Progenitor cell of endocrine pancreas (in vitro differentiated cells): Measurements from ENCODE around the gene ZSWIM3. TPM values are rescaled to one million over a fixed set of nuclear protein-coding genes. Genes with fewer than 3 reads are reported as not detected.

Experiments used
- DNase-seq: peaks from one replicate; pipeline ENCODE4 v3.0.0; 2021; ENCODE audit warnings: low spot score; ENCODE audit not compliant: unreplicated experiment
- H3K27ac Mint-ChIP-seq: 2 replicates; pipeline ENCODE4 v1.8.0; 2021; ENCODE audit warnings: mild to moderate bottlenecking, moderate library complexity, mixed read lengths
- H3K27me3 Mint-ChIP-seq: 2 replicates; pipeline ENCODE4 v1.8.0; 2021; ENCODE audit warnings: mixed read lengths
- H3K36me3 Mint-ChIP-seq: 2 replicates; pipeline ENCODE4 v1.8.0; 2022; ENCODE audit warnings: mixed read lengths; ENCODE audit not compliant: insufficient read depth
- H3K4me1 Mint-ChIP-seq: 2 replicates; pipeline ENCODE4 v1.8.0; 2021; ENCODE audit warnings: low read depth, mixed read lengths
- H3K4me3 Mint-ChIP-seq: 2 replicates; pipeline ENCODE4 v1.8.0; 2021; ENCODE audit warnings: low read depth, mild to moderate bottlenecking, moderate library complexity, mixed read lengths
- H3K9me3 Mint-ChIP-seq: 2 replicates; pipeline ENCODE4 v1.8.0; 2021; ENCODE audit warnings: low read depth, mixed read lengths
- total RNA-seq: library from RNA; stranded (reverse); gene quantifications from 2 replicates; pipeline ENCODE4 v1.2.1, GENCODE V29; 2021
- TF ChIP-seq, protein P1 (sequence below): fragments of 200-600 bp; sonication (generic); IDR thresholded peaks from one replicate; pipeline ENCODE4 v1.5.0; 2021; ENCODE audit warnings: antibody characterized with exemption, mild to moderate bottlenecking; ENCODE audit not compliant: unreplicated experiment

ZSWIM3 gene
- total RNA-seq, 1 donor from 2014 or later = 7.9 TPM

DNA sequence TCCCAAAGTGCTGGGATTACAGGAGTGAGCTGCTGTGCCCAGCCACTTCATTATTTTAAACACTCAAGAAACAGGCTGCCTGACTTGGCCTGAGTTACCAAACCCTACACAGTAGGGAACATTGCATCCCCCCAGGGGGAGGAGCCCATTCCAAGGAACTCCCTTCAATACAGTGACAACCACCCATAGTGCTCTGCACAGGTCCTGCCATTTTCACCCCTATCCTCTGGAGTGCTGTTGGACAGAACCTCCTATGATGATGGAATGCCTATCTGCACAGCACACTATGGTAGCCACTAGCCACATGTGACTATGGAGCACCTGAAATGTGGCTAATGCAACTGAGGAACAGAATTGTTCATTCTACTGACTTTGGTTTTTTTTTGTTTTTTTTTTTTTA lies 12.0 kb upstream of the ZSWIM3 start:
- H3K4me1 Mint-ChIP-seq = no peaks in the 10 kb centered on the region
- H3K9me3 Mint-ChIP-seq = no peaks in the 10 kb centered on the region
- H3K4me3 Mint-ChIP-seq = no peak overlapping the region
- H3K27me3 Mint-ChIP-seq = no peaks in the 10 kb centered on the region
- peaks cover 7% of the 10 kb centered on the region for H3K36me3 Mint-ChIP-seq
- TF ChIP-seq, protein P1, sequence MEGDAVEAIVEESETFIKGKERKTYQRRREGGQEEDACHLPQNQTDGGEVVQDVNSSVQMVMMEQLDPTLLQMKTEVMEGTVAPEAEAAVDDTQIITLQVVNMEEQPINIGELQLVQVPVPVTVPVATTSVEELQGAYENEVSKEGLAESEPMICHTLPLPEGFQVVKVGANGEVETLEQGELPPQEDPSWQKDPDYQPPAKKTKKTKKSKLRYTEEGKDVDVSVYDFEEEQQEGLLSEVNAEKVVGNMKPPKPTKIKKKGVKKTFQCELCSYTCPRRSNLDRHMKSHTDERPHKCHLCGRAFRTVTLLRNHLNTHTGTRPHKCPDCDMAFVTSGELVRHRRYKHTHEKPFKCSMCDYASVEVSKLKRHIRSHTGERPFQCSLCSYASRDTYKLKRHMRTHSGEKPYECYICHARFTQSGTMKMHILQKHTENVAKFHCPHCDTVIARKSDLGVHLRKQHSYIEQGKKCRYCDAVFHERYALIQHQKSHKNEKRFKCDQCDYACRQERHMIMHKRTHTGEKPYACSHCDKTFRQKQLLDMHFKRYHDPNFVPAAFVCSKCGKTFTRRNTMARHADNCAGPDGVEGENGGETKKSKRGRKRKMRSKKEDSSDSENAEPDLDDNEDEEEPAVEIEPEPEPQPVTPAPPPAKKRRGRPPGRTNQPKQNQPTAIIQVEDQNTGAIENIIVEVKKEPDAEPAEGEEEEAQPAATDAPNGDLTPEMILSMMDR = no peak
- no peak overlapping the region for H3K27ac Mint-ChIP-seq
- DNase-seq = no peak

DNA sequence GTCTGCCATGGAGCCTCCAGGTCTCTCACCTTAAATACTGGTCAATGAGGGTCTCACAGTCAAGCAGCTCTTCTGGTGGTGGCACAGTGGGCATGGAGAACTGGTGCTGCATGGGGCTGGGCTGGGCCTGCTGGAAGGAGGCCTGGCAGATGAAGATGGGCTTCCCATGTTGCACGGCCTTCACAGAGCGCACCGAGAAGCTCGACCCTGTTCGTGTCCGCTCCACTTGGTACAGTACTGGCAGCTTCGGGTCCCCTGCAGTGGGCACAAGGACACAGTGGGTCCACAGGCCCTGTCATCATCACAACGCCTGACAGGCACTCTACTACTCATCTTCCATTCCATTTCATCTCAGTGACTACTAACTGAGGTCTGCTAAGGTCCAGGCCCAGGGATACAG lies 9.0 kb upstream of the ZSWIM3 start:
- TF ChIP-seq, protein P1 = no peak
- peaks cover 2% of the 10 kb centered on the region for H3K4me1 Mint-ChIP-seq
- H3K4me3 Mint-ChIP-seq = no peak overlapping the region
- no peak for DNase-seq
- peaks cover 5% of the 10 kb centered on the region for H3K36me3 Mint-ChIP-seq
- H3K27me3 Mint-ChIP-seq = no peaks in the 10 kb centered on the region
- no peak overlapping the region for H3K27ac Mint-ChIP-seq
- H3K9me3 Mint-ChIP-seq = no peaks in the 10 kb centered on the region

DNA sequence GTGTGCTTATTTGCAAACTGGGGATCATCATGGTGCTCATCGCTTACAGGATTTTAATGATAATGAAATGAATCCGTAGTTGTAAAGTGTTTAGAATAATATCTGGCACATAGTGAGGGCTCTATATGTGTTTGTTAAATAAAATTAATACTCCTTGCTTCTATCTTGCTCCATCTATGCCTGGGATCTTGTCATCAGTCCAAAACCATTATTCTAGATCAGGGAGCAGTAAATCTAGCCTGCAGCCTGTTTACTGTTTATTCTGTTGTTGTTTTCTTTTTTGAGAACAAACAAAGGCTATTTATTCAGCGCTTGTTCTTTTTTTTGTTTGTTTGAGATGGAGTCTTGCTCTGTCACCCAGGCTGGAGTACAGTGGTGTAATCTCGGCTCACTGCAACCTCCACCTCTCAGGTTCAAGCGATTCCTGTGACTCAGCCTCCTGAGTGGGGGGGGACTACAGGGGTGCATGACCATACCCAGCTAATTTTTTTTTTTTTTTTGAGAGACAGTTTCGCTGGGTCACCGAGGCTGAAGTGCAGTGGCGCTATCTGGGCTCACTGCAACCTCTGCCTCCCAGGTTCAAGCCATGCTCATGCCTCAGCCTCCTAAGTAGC lies 8.3 kb upstream of the ZSWIM3 start:
- H3K4me3 Mint-ChIP-seq = no peak overlapping the region
- no peak for DNase-seq
- no peaks in the 10 kb centered on the region for H3K27me3 Mint-ChIP-seq
- TF ChIP-seq, protein P1 = no peak
- H3K9me3 Mint-ChIP-seq = no peaks in the 10 kb centered on the region
- peaks cover 7% of the 10 kb centered on the region for H3K4me1 Mint-ChIP-seq
- H3K27ac Mint-ChIP-seq = no peak overlapping the region
- H3K36me3 Mint-ChIP-seq = peaks cover 5% of the 10 kb centered on the region

DNA sequence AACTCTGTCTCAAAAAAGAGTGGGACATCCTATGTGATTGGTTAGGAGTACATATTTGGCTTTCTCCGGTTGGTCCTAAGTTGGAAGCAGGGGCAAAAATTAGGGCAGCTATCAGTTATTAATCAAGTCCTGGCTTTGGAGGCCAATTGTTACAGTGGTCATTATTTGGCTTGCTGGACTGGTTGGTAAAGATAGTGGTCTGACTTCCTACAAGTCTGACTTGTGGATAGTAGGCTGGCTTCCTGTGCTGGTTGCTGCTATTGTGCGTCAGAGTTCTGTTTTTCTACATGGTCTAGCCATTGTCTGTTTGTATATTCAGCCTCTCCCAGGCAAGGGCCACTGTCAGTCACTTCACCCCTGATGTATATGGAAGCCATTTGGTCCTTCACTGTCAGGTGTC lies 7.2 kb upstream of the ZSWIM3 start:
- no peaks in the 10 kb centered on the region for H3K27me3 Mint-ChIP-seq

DNA sequence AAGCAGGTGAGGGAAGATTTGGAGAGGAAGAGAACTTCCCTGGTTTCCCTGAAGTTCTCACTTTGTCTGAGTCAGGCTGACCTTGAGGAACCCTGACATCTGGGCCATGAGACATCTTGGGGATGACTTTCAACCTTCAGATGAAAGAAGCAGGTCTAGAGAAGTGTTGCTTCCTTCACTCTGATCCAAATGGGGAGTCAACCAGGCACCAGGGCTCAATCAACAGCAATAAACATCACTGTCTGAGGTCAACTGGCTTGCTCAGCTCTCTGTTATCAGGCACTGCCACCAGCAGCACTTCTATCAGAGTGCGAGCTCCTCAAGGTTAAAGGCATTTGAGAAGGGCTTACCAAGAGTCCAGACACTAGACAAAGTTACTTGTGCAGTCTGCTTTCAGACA lies 6.5 kb upstream of the ZSWIM3 start:
- peaks cover 7% of the 10 kb centered on the region for H3K4me1 Mint-ChIP-seq
- TF ChIP-seq, protein P1 = no peak
- no peaks in the 10 kb centered on the region for H3K27me3 Mint-ChIP-seq
- H3K27ac Mint-ChIP-seq = no peak overlapping the region
- no peaks in the 10 kb centered on the region for H3K36me3 Mint-ChIP-seq
- no peak overlapping the region for H3K4me3 Mint-ChIP-seq
- DNase-seq = no peak
- H3K9me3 Mint-ChIP-seq = no peaks in the 10 kb centered on the region

More for the DNA sequence above, 7.2 kb upstream of the ZSWIM3 start:
- Mint-ChIP-seq H3K36me3 (no peaks in the 10 kb centered on the region), H3K4me1 (peaks cover 7% of the 10 kb centered on the region), H3K9me3 (no peaks in the 10 kb centered on the region), H3K4me3 (no peak overlapping the region), H3K27ac (no peak overlapping the region)
- TF ChIP-seq, protein P1 = no peak
- no peak for DNase-seq
